ENCODE measurements around the gene PROX1. TPM values are rescaled to one million over a fixed set of nuclear protein-coding genes. Genes with fewer than 3 reads are reported as not detected.

Gene PROX1
- total and polyA plus RNA-seq, 9 of the 15 experiments (the other 6 are each of a cell fraction or from before 2014, with no cell fraction given) = 0.14 to 0.22 TPM; not detected in 7

GRCh38 chr1:214013614-214014377 lies 26.0 kb downstream of the PROX1 start:
- Histone ChIP-seq H3K27me3 (ENCODE audit: control insufficient read depth in 2 of 2, insufficient read depth in 2 of 2, low read length in 2 of 2) (peaks cover 3 to 21% of the 10 kb centered on the region in 2 experiments), H3K9me3 (replicated peaks; ENCODE audit: control insufficient read depth, insufficient read depth, low read depth, low read length) (no peaks in the 10 kb centered on the region), H4K20me1 (replicated peaks; ENCODE audit: control insufficient read depth, insufficient read depth, low read length) (no peaks in the 10 kb centered on the region), H3K9me1 (ENCODE audit: control insufficient read depth, insufficient read depth, low read length) (no peaks in the 10 kb centered on the region), H3K4me2 (ENCODE audit: insufficient read depth, low read length) (no peak overlapping the region), H3K79me2 (ENCODE audit: control insufficient read depth, insufficient read depth, low read length) (no peaks in the 10 kb centered on the region), H3K4me1 (replicated peaks in 1 of 2; ENCODE audit: control insufficient read depth in 2 of 2, insufficient read depth in 2 of 2, low read length in 2 of 2) (no peaks in the 10 kb centered on the region), H3K36me3 (ENCODE audit: control insufficient read depth, insufficient read depth, low read length) (no peaks in the 10 kb centered on the region), H3K9ac (ENCODE audit: insufficient read depth in 1 of 2, low read depth in 2 of 2, low read length in 2 of 2) (no peak overlapping the region), H2AFZ (ENCODE audit: low read depth, low read length) (no peak overlapping the region), H3K4me3 (no peak overlapping the region), H3K27ac (ENCODE audit: extremely low read depth, low read depth, low read length) (no peak overlapping the region)
- ATAC-seq = no peak
- intact Hi-C loops (cut with micrococcal nuclease) = no loop called here
- in situ Hi-C loops (cut with MboI) = no loop called here
- DNase-seq (ENCODE audit: extremely low read depth in 1 of 4, low spot score in 3 of 4) = no peak
- ChIA-PET POLR2A (interaction anchor here (1.0 to 1.7 kb wide), 2 partner anchors 10 to 54 kb away, joined by 3 to 4 read pairs; no protein-coding TSS in a partner anchor), CTCF (ENCODE audit: low intra/inter-chr PET ratio) (no interaction called here)
- no TSS peak for BruUV-seq (replicated peaks)
- TF ChIP-seq NFIC (IDR thresholded peaks at IDR 0.05) (0 out of 2 replicates have a peak, but pooled peaks have one; percentile 11), HMBOX1 (IDR thresholded peaks at IDR 0.05) (no peak)
- FAIRE-seq = no peak
- WGBS (ENCODE audit: insufficient coverage, low coverage, missing lambda C conversion rate) = 0% methylated on average over 15 of the region's 15 CpGs

DNA sequence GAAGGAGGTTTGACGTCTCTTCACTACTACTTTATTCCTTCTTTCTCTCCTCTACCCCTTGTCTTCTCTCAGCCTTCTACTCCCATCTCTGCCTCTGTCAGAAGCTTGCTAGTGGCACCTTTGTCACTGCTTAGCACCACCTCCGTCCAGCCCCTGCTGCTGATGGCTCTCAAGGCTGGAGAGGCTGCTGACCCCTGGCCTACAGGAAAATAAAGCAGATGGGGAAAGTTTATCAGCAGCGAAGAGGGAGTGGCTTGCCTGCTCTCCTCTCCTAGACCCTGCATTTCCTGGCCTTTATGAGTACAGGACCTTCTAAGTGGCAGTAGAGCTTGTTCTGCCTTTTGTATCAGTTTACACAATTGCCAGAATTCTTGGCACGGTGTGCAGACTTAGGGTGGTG lies 27.0 kb downstream of the PROX1 start:
- ChIA-PET CTCF (ENCODE audit: low intra/inter-chr PET ratio) (no interaction called here), POLR2A (interaction anchor here (1.0 kb wide), 1 partner anchor 53 kb away, joined by 3 read pairs; no protein-coding TSS in a partner anchor)
- Histone ChIP-seq H3K9me1 (ENCODE audit: control insufficient read depth, insufficient read depth, low read length) (no peaks in the 10 kb centered on the region), H3K9ac (ENCODE audit: insufficient read depth in 1 of 2, low read depth in 2 of 2, low read length in 2 of 2) (no peak overlapping the region), H3K4me3 (no peak overlapping the region), H3K4me1 (replicated peaks in 1 of 2; ENCODE audit: control insufficient read depth in 2 of 2, insufficient read depth in 2 of 2, low read length in 2 of 2) (no peaks in the 10 kb centered on the region), H3K36me3 (ENCODE audit: control insufficient read depth, insufficient read depth, low read length) (no peaks in the 10 kb centered on the region), H3K4me2 (ENCODE audit: insufficient read depth, low read length) (no peak overlapping the region), H3K9me3 (replicated peaks; ENCODE audit: control insufficient read depth, insufficient read depth, low read depth, low read length) (no peaks in the 10 kb centered on the region), H3K27ac (ENCODE audit: extremely low read depth, low read depth, low read length) (no peak overlapping the region), H3K79me2 (ENCODE audit: control insufficient read depth, insufficient read depth, low read length) (no peaks in the 10 kb centered on the region), H2AFZ (ENCODE audit: low read depth, low read length) (no peak overlapping the region), H3K27me3 (ENCODE audit: control insufficient read depth in 2 of 2, insufficient read depth in 2 of 2, low read length in 2 of 2) (peaks cover 5 to 29% of the 10 kb centered on the region in 2 experiments), H4K20me1 (replicated peaks; ENCODE audit: control insufficient read depth, insufficient read depth, low read length) (no peaks in the 10 kb centered on the region)
- BruUV-seq (replicated peaks) = no TSS peak
- 0% methylated on average over 4 of the region's 4 CpGs for WGBS (ENCODE audit: insufficient coverage, low coverage, missing lambda C conversion rate)
- ATAC-seq = no peak
- in situ Hi-C loops (cut with MboI) = no loop called here
- no peak for TF ChIP-seq NR2C2 (CRISPR knock-in tag; IDR thresholded peaks at IDR 0.05)
- TF ChIP-seq NR2C2 (tag; IDR thresholded peaks at IDR 0.05) = no peak
- TF ChIP-seq PPARD (CRISPR knock-in tag; IDR thresholded peaks at IDR 0.05) = no peak
- TF ChIP-seq POLR2AphosphoS5 (IDR thresholded peaks at IDR 0.05; ENCODE audit: control insufficient read depth, insufficient read depth, low read depth, low read length) = no peak
- TF ChIP-seq CXXC5 (CRISPR knock-in tag; IDR thresholded peaks at IDR 0.05) = no peak
- no peak for TF ChIP-seq KDM4B (IDR thresholded peaks at IDR 0.05; ENCODE audit: borderline replicate concordance in 2 of 2, low read depth in 1 of 2)
- TF ChIP-seq GABPA (tag; conservative IDR thresholded peaks at IDR 0.05; ENCODE audit: low read depth) = no peak
- TF ChIP-seq ZBTB7A (IDR thresholded peaks at IDR 0.05; ENCODE audit: borderline replicate concordance, control insufficient read depth, low read depth, low read length) = no peak
- no peak for DNase-seq (ENCODE audit: extremely low read depth in 1 of 4, low spot score in 3 of 4)
- no peak for FAIRE-seq
- intact Hi-C loops (cut with micrococcal nuclease) = no loop called here

Data from K562 (cell line).